NCI-H2171 treated with DMSO at 0.1 percent for 48 hours (cell line): Measurements from ENCODE around the gene CCNF.
"Not testable (repeated sequence)": the region's sequence is repeated elsewhere in the genome, so short reads cannot be mapped to it uniquely, and the experiment has no call there.

Experiments
- DNase-seq: peaks from one replicate; lab custom pipeline; 2025; lab: John Stamatoyannopoulos, UW

Gene CCNF

DNA sequence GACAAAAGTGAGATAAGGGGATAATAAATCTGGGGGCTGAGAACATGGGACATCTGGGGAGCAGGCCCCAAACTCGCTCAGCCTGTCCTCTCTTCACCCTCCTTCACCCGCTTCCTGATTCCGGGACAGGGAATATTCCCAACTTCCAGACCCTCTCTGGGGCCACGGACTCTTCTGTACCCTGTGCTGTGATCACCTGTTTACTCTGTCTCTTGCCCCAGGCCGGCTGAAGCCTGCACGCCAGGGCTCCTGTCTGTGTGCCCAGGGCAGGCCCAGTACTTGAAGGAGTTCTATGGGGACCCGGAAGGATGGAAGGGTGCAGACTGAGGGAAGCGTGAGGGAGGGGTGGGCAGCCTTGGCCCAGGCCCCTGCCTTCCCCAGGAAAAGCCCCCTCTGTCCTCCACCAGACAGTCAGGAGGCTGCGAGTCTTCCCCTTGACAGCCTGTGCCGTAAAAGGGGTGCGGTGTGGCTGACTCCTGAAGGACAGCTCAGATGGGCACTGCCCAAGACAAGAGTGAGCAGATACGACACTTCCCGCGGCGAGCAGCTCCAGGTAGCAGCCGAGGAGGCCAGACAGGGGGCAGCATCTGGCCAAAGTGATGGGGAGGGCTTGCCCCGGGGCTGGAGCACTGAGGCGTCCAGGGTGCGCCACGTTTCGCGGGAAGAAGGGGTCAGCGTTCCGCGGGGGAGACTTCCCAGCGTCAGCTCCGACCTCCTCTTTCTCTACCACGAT, 1.0 kb upstream of the CCNF start:
- peak; percentile 14 for DNase-seq

- no peak for DNase-seq
Measured at GRCh38 chr16:2428784-2429033, 538 bp upstream of the CCNF start.

- no peak for DNase-seq
Measured at GRCh38 chr16:2429771-2430663, 770 bp downstream of the CCNF start.

DNA sequence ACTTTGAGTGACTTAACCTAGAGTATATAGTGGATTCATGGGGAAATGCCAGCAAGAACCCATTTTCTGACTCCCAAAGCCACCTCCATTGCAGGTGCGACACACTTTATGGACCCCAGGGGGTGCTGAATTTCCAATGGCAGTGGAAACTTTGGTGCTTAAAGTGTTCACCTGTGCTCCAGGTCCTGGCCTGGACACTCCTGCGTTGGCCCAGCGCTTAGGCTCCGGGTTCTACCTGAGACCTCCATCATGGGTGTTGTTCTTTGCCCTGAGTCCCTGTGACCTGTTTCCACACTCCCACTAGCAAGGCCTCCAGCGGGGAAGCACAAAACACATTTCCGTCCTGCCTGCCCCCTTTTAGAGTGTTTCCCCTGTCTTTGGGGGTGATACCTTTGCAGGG, 3.0 kb downstream of the CCNF start:
- no peak for DNase-seq

GRCh38 chr16:2432801-2433505, 3.7 kb downstream of the CCNF start:
- DNase-seq, result no peak

DNA sequence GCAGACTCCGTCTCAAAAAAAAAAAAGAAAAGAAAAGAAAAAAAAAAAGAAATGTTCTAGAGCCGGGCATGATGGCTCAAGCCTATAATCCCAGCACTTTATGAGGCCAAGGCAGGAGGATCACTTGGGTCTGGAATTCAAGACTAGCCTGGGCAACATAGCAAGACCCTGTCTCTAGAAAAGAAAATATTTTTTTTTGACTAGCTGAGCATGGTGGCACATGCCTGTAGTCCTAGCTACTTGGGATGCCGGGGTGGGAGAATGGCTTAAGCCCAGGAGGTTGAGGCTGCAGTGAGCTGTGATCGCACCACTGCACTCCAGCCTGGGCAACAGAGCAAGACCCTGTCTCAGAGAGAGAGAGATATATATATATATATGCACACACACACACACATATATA, 6.0 kb downstream of the CCNF start:
- not testable (repeated sequence) for DNase-seq

GRCh38 chr16:2436110-2436509, 6.9 kb downstream of the CCNF start:
- no peak for DNase-seq

DNA sequence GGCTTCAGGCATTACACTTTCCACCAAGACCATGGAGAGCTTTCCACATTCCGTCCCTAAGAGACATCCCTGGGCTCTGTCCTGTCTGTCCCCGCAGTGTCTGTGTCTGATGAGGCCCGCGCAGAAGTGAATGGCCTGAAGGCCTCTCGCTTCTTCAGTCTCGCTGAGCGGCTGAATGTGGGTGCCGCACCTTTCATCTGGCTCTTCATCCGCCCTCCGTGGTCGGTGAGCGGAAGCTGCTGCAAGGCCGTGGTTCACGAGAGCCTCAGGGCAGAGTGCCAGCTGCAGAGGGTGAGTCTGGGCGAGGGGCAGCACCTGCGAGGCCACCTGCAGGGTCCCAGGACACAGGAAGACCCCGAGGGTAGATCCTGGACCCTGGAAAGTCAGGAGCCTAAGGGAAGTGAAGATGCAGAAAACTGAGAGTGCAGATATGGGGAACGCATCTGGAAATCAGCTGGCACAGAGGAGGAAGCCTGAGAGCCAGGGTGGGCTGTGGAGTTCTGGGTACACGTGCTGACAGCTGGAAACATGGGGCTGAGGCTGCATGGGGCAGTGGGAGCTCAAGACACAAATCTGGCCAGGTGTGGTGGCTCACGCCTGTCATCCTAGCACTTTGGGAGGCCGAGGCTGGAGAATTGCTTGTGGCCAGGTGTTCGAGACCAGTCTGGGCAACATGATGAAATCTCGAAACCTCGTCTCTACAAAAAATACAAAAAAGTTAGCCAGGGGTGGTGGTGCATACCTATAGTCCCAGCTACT, 8.0 kb downstream of the CCNF start:
- DNase-seq, result no peak

GRCh38 chr16:2438121-2438520, 8.9 kb downstream of the CCNF start:
- no peak for DNase-seq

DNA sequence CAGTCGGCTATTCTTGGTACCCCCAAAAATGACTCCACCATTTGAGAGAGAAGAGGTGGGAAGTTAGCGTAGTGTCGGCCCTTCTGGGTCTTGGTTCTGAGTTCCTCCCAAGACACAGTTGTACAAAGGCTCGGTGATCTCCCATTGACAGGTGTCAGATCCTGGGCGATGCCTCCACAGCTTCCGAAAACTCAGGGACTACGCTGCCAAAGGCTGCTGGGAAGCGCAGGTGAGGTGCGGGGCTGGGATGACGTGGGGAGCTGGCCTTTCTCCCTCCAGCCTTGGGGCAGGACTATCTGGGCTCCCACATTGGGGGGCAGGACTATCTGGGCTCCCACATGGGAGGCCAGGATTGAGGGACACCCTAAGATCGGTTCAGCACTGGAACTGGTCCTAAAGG, 10.4 kb downstream of the CCNF start:
- DNase-seq, result no peak

- not testable (repeated sequence) for DNase-seq
Measured at GRCh38 chr16:2441143-2441804, 12.0 kb downstream of the CCNF start.

GRCh38 chr16:2443555-2443954, 14.3 kb downstream of the CCNF start:
- no peak for DNase-seq

DNA sequence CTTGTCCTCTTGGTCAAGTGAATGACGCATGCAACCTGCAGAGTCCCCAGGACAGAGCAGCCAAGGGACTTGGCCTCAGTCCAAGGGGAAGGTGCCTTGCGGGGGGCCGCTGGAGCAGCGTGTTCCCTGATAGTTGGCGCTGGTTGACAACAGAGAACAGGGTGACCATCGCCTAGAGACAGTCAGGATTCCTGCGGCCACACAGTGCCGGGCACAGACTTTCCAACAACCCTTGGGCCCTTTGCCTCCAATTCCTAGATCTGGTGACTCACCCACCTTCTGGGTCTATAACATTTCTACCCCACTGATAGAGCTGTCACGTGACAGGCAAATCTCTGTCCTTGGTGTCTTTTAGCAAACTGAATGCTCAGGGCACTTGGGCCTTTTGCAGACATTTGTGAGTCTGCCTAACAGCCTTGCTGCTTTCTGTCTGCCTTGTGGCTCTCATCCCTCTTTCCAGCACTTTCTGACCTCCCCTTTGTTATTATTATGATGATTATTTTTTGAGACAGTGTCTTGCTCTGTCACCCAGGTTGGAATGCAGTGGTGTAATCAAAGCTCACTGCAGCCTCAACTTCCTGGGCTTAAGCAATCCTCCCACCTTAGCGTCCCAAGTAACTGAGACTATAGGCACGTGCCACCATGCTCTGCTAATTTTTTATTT, 18.8 kb downstream of the CCNF start:
- no peak for DNase-seq

GRCh38 chr16:2449118-2449517, 19.9 kb downstream of the CCNF start:
- DNase-seq, result no peak

- no peak for DNase-seq
Measured at GRCh38 chr16:2450535-2450934, 21.3 kb downstream of the CCNF start.

DNA sequence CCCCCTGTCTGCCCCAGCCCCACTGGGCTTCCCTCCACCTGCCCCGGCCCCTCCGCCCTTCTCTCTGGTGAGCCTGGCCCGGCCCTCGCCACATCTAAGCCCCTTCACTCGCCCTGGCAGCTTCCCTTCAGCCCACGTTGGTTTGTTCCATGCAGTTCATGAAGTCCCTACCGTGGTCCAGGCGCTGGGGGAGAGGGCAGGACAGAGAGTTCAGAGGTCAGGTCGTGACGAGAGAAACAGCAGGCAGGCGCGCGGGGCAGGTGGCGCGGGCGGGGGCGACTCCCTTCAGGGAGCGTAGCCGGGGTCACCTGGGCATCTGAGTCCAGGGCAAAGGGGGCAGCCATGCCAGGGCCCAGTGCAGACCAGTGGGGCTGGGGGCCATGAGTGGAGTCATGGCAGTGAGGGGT, 21.7 kb downstream of the CCNF start:
- DNase-seq, result no peak

GRCh38 chr16:2451851-2452320, 22.6 kb downstream of the CCNF start:
- DNase-seq, result no peak

- DNase-seq, result no peak
Measured at GRCh38 chr16:2452650-2453049, 23.4 kb downstream of the CCNF start.

DNA sequence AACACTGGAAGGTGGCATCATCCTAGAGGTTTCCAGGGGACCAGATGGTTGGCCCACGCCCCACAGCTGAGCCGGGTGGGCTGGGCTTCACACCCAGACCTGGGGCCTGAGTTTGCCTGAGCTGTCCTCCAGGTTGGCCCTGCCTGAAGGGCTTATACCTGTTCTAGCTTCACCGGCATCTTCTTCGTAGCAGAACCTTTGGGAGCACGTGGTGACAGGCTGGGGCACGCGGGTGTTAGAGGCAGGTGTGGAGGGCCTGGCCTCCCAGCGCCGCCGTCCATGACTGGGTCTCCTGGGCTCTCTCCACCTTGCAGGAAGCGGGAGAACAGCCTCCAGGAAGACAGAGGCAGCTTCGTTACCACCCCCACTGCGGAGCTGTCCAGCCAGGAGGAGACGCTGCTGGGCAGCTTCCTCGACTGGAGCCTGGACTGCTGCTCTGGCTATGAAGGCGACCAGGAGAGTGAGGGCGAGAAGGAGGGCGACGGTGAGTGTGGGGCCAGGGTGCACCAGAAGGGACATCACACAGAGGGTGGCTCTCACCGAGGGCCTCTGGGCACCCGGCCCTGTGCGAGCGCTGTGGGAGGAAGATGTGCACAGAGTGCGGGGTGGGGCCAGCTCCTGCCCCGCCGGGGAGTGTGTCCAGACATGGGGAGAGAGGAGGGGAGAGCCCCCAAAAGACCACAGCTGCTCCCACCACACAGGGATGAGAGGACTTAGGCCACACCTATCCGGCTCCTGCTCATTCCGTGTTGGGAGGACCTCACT, 26.0 kb downstream of the CCNF start:
- peak; percentile 39 for DNase-seq

GRCh38 chr16:2456551-2457153, 27.4 kb downstream of the CCNF start:
- DNase-seq, result no peak
